A549 (cell line): ENCODE results near the gene TRIM7. TPM values are rescaled to one million over a fixed set of nuclear protein-coding genes. Genes with fewer than 3 reads are reported as not detected.

Source experiments
- ATAC-seq, 2 experiments: fragments of 200-7000 bp in 1 of 2; fragments of >200 bp in 1 of 2; cut with Nextera tagmentation in 1 of 2; cut with Tn5 transposase in 1 of 2; 3 replicates each; pipeline versions ENCODE4 v1.8.0 to v1.9.1; 2018 to 2020; ENCODE audit warnings: mild to moderate bottlenecking in 1 of 2, moderate library complexity in 1 of 2
- CTCF ChIA-PET: fragments of 300-600 bp; sonication (Branson Sonifier 250); formaldehyde crosslinking; extraction: SDS; loops from one replicate; lab custom pipeline; 2021; ENCODE audit warnings: antibody characterized with exemption, inconsistent platforms; lab: Yijun Ruan, JAX
- POLR2A ChIA-PET: fragments of 350-600 bp; formaldehyde crosslinking; extraction: SDS; loops from one replicate; lab custom pipeline; 2021; ENCODE audit warnings: antibody characterized with exemption, inconsistent platforms; lab: Yijun Ruan, JAX
- DNase-seq, 2 experiments: peaks; one replicate each; pipeline versions ENCODE4 v3.0.0 to v3.0.0-alpha.2; 2011 to 2016; ENCODE audit warnings: low read depth in 1 of 2, low spot score in 1 of 2
- FAIRE-seq: peaks from 2 replicates; lab custom pipeline; 2011; peaks lifted over from hg19 to GRCh38; lab: Jason Lieb, UNC
- H3K27ac ChIP-seq, 2 experiments: fragments of >200 bp; sonication (Bioruptor Twin); formaldehyde crosslinking; 3 replicates each; pipeline ENCODE4 v1.5.1; 2016 to 2017
- H3K4me1 ChIP-seq: fragments of >200 bp; sonication (Bioruptor Twin); formaldehyde crosslinking; 3 replicates; pipeline ENCODE4 v1.6.1; 2016
- H3K4me2 ChIP-seq: fragments of >200 bp; sonication (Bioruptor Twin); formaldehyde crosslinking; 3 replicates; pipeline ENCODE4 v1.6.1; 2016
- H3K4me3 ChIP-seq: fragments of >200 bp; sonication (Bioruptor Twin); formaldehyde crosslinking; 3 replicates; pipeline ENCODE4 v1.5.1; 2016
- H3K9me3 ChIP-seq: fragments of >200 bp; sonication (Bioruptor Twin); formaldehyde crosslinking; 3 replicates; pipeline ENCODE4 v1.6.1; 2016
- CBX2 ChIP-seq: fragments of 200-600 bp; sonication (generic); IDR thresholded peaks from 2 replicates; pipeline ENCODE4 v1.6.1; 2016; ENCODE audit warnings: low read depth, mild to moderate bottlenecking, borderline replicate concordance
- CBX8 ChIP-seq: fragments of 200-600 bp; sonication (generic); IDR thresholded peaks from 2 replicates; pipeline ENCODE4 v1.6.1; 2016
- CEBPB ChIP-seq, 2 experiments: fragments of >200 bp in 1 of 2; sonication (Bioruptor Twin) in 1 of 2; formaldehyde crosslinking in 1 of 2; IDR thresholded peaks; 2 replicates each; pipeline ENCODE4 v1.6.1; 2012 to 2016
- ELK1 ChIP-seq: fragments of 150-350 bp; IDR thresholded peaks from 2 replicates; pipeline ENCODE4 v1.6.1; 2014; ENCODE audit warnings: low read depth, mild to moderate bottlenecking, low read length
- ESRRA ChIP-seq: fragments of 150-350 bp; IDR thresholded peaks from 2 replicates; pipeline ENCODE4 v1.6.1; 2014; ENCODE audit warnings: mild to moderate bottlenecking, low read length, borderline replicate concordance
- FOSB ChIP-seq: fragments of 250-450 bp; sonication (Bioruptor Pico); IDR thresholded peaks from 2 replicates; pipeline ENCODE4 v1.5.0; 2020; ENCODE audit warnings: mild to moderate bottlenecking, moderate library complexity
- HES2 ChIP-seq: fragments of >200 bp; sonication (Bioruptor Twin); formaldehyde crosslinking; IDR thresholded peaks from 2 replicates; pipeline ENCODE4 v1.6.1; 2016
- HEYL ChIP-seq: fragments of 250-450 bp; sonication (Bioruptor Pico); IDR thresholded peaks from 2 replicates; pipeline ENCODE4 v1.8.0; 2021; ENCODE audit warnings: mild to moderate bottlenecking, moderate library complexity
- HMGXB4 ChIP-seq: fragments of 250-450 bp; sonication (Bioruptor Pico); IDR thresholded peaks from 2 replicates; pipeline ENCODE4 v1.5.0; 2021; ENCODE audit warnings: mild to moderate bottlenecking, moderate library complexity, borderline replicate concordance
- JUN ChIP-seq, 2 experiments: fragments of >200 bp; sonication (Bioruptor Twin); formaldehyde crosslinking; IDR thresholded peaks; 2 replicates in 1 of 2; 3 replicates in 1 of 2; pipeline ENCODE4 v1.6.1; 2016 to 2017
- MAFK ChIP-seq: fragments of 450-650 bp; IDR thresholded peaks from 2 replicates; pipeline ENCODE4 v1.6.1; 2014; ENCODE audit not compliant: partially characterized antibody
- MAZ ChIP-seq: fragments of 150-350 bp; IDR thresholded peaks from 2 replicates; pipeline ENCODE4 v1.6.1; 2014; ENCODE audit warnings: antibody characterized with exemption, low read depth, low read length, borderline replicate concordance
- NFE2L2 ChIP-seq: fragments of 150-350 bp; conservative IDR thresholded peaks from 2 replicates; pipeline ENCODE4 v1.6.1; 2014; ENCODE audit warnings: low read length
- POLR2A ChIP-seq: IDR thresholded peaks from 2 replicates; pipeline ENCODE4 v1.6.1; 2012; ENCODE audit warnings: mild to moderate bottlenecking, low read length
- SMC3 ChIP-seq: fragments of >200 bp; sonication (Bioruptor Twin); formaldehyde crosslinking; IDR thresholded peaks from 3 replicates; pipeline ENCODE4 v1.6.1; 2018; ENCODE audit warnings: inconsistent platforms
- TFCP2L1 ChIP-seq: fragments of 250-450 bp; sonication (Bioruptor Pico); IDR thresholded peaks from 2 replicates; pipeline ENCODE4 v1.5.0; 2021; ENCODE audit warnings: mild to moderate bottlenecking
- TP53 ChIP-seq: fragments of 250-450 bp; sonication (Bioruptor Pico); IDR thresholded peaks from 2 replicates; pipeline ENCODE4 v1.5.0; 2021; ENCODE audit warnings: mild to moderate bottlenecking, moderate library complexity
- USF2 ChIP-seq: fragments of 450-650 bp; IDR thresholded peaks from 2 replicates; pipeline ENCODE4 v1.6.1; 2014; ENCODE audit warnings: antibody characterized with exemption
- WGBS: methylation state at CpG from one replicate; pipeline ENCODE4 v1.1.6; 2017; ENCODE audit errors: missing lambda C conversion rate; 5-methylcytosine and 5-hydroxymethylcytosine counted together
- polyA plus RNA-seq, 4 experiments: library from polyadenylated mRNA; depleted of rRNA in 3 of 4; stranded (reverse); fragments of >200 nt; fragmentation: RNase III in 1 of 4; extraction: RNeasy Plus Mini Kit Qiagen cat#74134 plus additional on column Dnase treatment in 1 of 4; gene quantifications; 2 replicates in 3 of 4; 3 replicates in 1 of 4; pipeline ENCODE4 v1.2.3, GENCODE V29; 2011 to 2017

Gene TRIM7
- polyA plus RNA-seq, 2 of the 4 experiments (the other 2 are of a cell fraction) = 21.8 to 30.7 TPM

GRCh38 chr5:181230551-181230950 lies 25.6 kb upstream of the TRIM7 start:
- Histone ChIP-seq H3K4me2 (no peak overlapping the region), H3K4me1 (no peaks in the 10 kb centered on the region; the same call in 2 of the 3 replicates), H3K9me3 (no peaks in the 10 kb centered on the region), H3K27ac (no peak overlapping the region), H3K4me3 (no peak overlapping the region)
- TF ChIP-seq TP53 = no peak
- TF ChIP-seq CBX8 = no peak
- no peak for TF ChIP-seq ELK1
- TF ChIP-seq HES2 = no peak
- TF ChIP-seq JUN (IDR thresholded peaks at IDR 0.05) = no peak
- no peak for TF ChIP-seq CEBPB (IDR thresholded peaks at IDR 0.05)
- TF ChIP-seq MAZ = no peak
- TF ChIP-seq HMGXB4 (CRISPR knock-in tag) = no peak
- no peak for DNase-seq
- FAIRE-seq = no peak
- WGBS = 89% methylated on average over 6 of the region's 6 CpGs
- ChIA-PET CTCF (no interaction called here), POLR2A (interaction anchor here (1.1 kb wide), 1 partner anchor 31 kb away, joined by 4 read pairs; no protein-coding TSS in a partner anchor)
- no peak for ATAC-seq

- Histone ChIP-seq H3K4me1 (peaks cover 2% of the 10 kb centered on the region; the same call in 2 of the 3 replicates), H3K27ac (no peak overlapping the region), H3K4me2 (no peak overlapping the region), H3K9me3 (no peaks in the 10 kb centered on the region), H3K4me3 (no peak overlapping the region)
- CTCF ChIA-PET = interaction anchor here (0.8 kb wide), 1 partner anchor 46 kb away, joined by 3 read pairs; no protein-coding TSS in a partner anchor
- POLR2A ChIA-PET = interaction anchor here (1.0 to 1.1 kb wide), 2 partner anchors 8 to 32 kb away, joined by 3 to 4 read pairs; no protein-coding TSS in a partner anchor
- ATAC-seq = no peak
- WGBS = 93% methylated on average over 13 of the region's 13 CpGs
- no peak for TF ChIP-seq FOSB (CRISPR knock-in tag)
- no peak for FAIRE-seq
- no peak for DNase-seq
Observed at GRCh38 chr5:181229996-181230395, 25.0 kb upstream of the TRIM7 start.

GRCh38 chr5:181224390-181225229 lies 19.6 kb upstream of the TRIM7 start:
- Histone ChIP-seq H3K4me1 (peaks cover 16% of the 10 kb centered on the region), H3K9me3 (no peaks in the 10 kb centered on the region), H3K4me3 (peak overlapping the region; percentile 90), H3K4me2 (peak overlapping the region; percentile 85), H3K27ac (peak overlapping the region; percentile 95 to 98)
- no peak for TF ChIP-seq HES2
- TF ChIP-seq MAFK = peak; percentile 57
- ATAC-seq (no peak), DNase-seq (no peak), FAIRE-seq (no peak)
- 78% methylated on average over 15 of the region's 22 CpGs for WGBS
- POLR2A ChIA-PET = interaction anchor here (1.9 kb wide), 1 partner anchor 17 kb away, joined by 9 read pairs; no protein-coding TSS in a partner anchor
- CTCF ChIA-PET = interaction anchor here (0.9 to 1.6 kb wide), 3 partner anchors 20 to 37 kb away, joined by 3 to 5 read pairs (median 3); partner anchors contain the start of gene TRIM7

- H3K27ac ChIP-seq = peak overlapping the region; percentile 95 to 98
- ChIA-PET CTCF (interaction anchor here (0.7 to 1.8 kb wide), 3 partner anchors 17 to 19 kb away, joined by 3 to 5 read pairs (median 5); partner anchors contain the start of gene TRIM7), POLR2A (interaction anchor here (0.7 to 2.6 kb wide), 12 partner anchors 9 to 392 kb away, joined by 3 to 48 read pairs (median 10); partner anchors contain the start of genes RACK1, TRIM52 and TRIM7)
- ATAC-seq (peak; percentile 16 to 25; a peak in 5 of 6 replicates), DNase-seq (no peak), FAIRE-seq (no peak)
- H3K4me1 ChIP-seq = peaks cover 16% of the 10 kb centered on the region
- 1% methylated on average over 29 of the region's 31 CpGs for WGBS
- no peaks in the 10 kb centered on the region for H3K9me3 ChIP-seq
- peak overlapping the region; percentile 85 for H3K4me2 ChIP-seq
- peak overlapping the region; percentile 90 for H3K4me3 ChIP-seq
- no peak for TF ChIP-seq TFCP2L1
- TF ChIP-seq SMC3 = no peak
- no peak for TF ChIP-seq ESRRA
- no peak for TF ChIP-seq NFE2L2
- TF ChIP-seq HEYL = no peak
- no peak for TF ChIP-seq CBX2
- TF ChIP-seq POLR2A = peak; percentile 52
- no peak for TF ChIP-seq USF2
- no peak for TF ChIP-seq FOSB (CRISPR knock-in tag)
Observed at GRCh38 chr5:181223729-181224389, 18.9 kb upstream of the TRIM7 start.
